NCI-H460 (cell line): Measurements from ENCODE around the gene RBM12. TPM values are rescaled to one million over a fixed set of nuclear protein-coding genes. Genes with fewer than 3 reads are reported as not detected.
"Not testable (repeated sequence)": the region's sequence is repeated elsewhere in the genome, so short reads cannot be mapped to it uniquely, and the experiment has no call there.

ENCODE experiments used
- DNase-seq: peaks from one replicate; pipeline ENCODE4 v3.0.0-alpha.2; 2016; ENCODE audit warnings: low read depth; ENCODE audit errors: extremely low read depth
- total RNA-seq: library from RNA; depleted of rRNA; stranded (reverse); fragments of >200 nt; shearing (Covaris generic); gene quantifications from 2 replicates; pipeline ENCODE4 v1.2.3, GENCODE V29; 2014

Gene RBM12
- total RNA-seq, 1 experiment from 2014 or later = 64.0 TPM

DNA sequence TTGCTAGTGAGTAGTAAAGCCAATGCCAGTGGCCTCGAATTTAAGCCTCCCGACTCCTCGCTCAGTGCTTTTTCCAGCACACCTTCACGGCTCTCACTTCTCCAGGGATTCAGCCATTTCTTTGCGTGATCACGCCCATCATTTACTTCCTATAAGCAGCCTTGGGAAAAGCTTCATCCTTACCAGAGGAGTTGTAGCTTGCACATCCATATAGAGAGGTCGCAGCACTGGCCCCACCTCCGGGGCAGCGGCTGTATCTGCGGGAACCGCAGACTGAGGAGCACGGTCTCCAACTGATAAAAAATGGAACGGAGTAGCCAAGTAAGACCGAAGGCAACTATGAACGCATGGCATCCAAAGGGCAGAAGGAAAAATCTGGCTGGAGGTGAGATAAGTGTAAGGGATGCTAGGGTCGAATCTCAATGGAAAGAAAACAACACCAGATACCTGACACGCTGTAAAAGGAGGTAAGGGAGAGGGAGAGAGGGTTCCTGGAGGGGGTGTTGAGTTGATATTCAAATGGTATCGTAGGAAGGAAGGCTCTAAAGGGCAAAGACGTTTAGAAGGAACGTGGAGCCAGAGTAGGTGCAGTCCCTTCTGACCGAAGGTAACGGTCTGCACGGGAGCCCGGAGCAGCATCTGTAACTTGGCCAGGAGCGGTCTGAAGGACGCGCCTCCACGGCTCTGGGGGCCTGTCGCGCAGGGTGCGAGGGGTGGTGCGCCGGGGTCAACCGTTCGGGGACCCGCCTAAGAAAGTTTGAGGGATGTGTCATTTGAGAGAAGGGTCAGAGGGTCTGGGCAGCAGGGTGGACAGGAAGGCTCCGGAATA is 33.8 kb upstream of the RBM12 start:
- no peak for DNase-seq

DNA sequence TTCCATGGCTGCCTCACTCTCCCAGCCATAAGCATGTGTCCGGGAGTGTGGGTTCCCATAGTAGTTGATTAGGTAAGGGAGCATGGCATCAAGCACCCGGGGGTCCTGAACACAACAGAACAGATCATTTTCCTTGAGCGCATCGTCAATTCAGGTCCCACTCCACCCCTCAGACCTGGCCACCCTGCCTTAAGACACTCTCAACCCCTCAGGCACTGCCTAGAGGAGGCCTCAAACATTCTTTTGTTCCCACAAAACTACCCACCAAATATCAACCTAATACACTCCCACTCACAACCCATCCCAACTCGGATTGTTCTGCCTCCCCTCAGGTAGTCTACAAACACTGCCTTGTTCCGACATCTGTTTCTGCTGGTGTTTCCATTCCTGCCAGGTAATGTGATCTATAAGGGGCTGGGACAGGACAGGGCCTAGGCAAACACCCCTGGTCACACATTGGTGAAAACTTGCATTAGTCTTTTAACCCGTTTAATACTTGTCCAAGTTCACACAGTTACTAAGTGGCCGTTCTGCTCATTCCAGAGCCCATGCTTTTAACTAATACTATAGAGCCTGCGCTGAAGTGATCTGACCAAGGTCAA is 33.1 kb upstream of the RBM12 start:
- DNase-seq = no peak

DNA sequence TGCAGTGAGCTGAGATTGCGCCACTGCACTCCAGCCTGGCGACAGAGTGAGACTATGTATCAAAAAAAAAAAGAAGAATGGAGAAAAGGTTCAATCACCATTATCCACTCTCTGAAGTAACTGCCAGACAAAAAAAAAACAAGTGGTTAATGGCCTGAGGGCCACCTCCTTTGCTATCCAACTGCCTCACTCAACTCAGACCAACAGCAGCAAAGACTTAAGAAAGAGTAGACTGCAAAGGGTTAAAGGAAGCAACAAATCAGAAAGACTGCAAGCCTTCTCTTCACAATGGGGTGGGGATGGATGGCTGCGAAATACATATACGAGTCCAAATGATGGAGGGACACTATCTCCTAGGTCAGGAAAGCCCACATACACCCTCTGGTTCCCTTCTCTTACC is 31.3 kb upstream of the RBM12 start:
- no peak for DNase-seq

DNA sequence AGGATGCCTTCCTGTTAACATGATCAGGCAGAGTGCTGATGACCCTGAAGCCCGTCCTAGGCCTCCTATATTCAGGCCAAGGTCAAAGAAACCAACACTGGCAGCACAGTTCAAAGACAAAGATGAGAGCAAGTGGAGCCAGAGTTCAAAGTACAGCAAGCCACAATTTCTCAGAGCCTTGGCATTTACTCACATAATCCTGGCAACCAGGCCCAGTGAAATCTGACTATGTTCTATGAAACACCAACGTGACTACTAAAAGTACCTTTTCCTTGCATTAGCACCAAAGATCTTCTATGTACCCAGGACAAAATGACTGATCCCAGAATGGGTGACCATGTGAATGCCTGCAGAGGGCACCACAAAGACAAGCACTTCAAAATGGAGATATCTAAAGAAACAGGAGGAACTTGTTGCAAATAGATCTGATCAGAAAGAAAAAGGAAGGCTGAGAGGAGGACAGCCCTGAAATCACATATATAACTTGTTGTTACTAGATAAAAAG is 30.6 kb upstream of the RBM12 start:
- DNase-seq = no peak

DNA sequence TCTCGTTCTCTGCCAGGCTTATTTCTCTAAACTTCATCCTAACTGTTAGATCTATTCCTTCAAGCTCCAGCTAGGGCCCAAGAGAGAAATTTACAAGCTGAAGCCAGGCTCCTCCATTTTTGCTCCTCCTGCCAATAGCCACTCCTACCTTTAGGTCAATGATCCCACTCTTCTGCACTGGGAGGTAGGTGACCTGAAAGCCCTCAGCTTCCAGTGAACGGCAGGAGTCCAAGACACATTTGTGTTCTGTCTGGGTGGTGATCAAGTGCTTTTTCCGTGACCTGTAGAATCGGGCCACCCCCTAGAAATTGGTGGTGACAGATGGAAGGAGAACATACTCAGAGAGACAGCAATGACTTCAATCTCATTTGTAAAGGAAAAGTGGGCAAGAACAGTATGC is 25.6 kb upstream of the RBM12 start:
- no peak for DNase-seq

DNA sequence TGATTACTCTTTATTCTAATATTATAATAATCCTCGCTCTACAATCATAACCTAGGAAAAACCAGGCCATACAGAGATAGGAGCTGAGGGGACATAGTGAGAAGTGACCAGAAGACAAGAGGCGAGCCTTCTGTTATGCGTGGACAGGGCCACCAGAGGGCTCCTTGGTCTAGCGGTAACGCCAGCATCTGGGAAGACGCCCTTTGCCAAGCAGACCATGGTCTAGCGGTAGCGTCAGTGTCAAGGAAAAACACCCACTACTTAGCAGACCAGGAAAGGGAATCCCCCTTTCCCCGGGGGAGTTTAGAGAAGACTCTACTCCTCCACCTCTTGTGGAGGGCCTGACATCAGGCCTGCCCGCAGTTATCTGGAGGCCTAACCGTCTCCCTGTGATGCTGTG is 22.2 kb upstream of the RBM12 start:
- DNase-seq = not testable (repeated sequence)

DNA sequence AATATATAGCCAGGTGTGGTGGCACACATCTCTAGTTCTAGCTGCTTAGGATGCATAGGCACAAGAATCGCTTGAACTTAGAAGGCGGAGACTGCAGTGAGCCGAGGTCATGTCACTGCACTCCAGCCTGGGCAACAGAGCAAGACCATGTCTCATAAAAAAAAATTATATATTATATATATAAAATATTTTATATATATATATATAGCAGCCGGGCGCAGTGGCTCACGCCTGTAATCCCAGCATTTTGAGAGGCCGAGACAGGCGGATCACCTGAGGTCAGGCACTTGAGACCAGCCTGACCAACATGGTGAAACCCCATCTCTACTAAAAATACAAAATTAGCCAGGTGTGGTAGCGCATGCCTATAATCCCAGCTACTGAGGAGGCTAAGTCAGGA is 20.7 kb upstream of the RBM12 start:
- DNase-seq = not testable (repeated sequence)

DNA sequence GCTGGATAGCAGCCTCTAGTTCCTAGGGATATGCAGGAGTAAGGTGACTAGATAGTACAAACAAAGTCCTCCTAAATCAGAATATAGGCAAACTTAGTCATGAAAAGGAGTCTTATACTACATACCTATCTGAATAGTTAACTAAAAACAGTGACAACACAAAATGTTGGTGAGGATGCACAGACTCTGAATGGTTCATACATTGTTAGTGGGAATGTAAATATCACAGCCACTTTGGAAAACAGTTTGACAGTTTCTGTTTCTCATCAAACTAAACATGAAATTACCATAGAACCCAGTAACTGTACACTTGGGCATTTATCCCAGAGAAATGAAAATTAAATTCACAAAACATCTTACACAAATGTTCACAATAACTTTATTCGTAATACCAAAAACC is 17.3 kb upstream of the RBM12 start:
- no peak for DNase-seq

DNA sequence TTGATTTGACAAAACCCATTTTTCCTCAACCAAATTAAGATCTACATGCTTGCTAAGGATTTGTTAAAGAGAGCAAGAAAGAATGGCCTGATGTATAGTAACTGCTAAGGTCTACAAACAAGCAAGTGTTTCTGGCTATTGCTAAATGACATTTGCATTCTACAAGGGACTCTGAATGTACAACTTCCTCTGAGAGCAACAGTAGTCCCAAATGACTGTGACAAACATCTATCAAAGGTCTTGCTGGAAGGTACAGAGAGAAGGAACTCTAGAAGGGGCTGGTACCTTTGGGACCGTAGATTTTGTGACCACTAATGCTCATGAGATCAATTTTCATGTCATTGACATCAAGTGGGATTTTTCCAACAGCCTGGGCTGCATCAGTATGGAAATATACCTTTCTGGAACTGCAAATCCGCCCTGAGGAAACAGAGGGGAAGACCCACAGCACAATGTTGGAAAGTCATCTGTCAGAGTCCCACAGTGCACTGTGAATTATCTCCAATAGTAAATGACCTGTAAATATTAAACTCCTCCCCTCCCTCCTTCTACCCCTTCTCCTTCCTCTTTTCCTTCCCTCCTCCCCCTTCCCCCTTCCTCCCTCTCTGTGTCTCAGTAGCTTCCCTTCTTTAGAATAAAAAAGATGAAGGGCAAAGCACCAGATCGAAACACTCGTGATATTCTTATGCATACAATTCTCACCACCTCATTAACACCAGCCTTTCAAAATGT is 15.9 kb upstream of the RBM12 start:
- DNase-seq = no peak

DNA sequence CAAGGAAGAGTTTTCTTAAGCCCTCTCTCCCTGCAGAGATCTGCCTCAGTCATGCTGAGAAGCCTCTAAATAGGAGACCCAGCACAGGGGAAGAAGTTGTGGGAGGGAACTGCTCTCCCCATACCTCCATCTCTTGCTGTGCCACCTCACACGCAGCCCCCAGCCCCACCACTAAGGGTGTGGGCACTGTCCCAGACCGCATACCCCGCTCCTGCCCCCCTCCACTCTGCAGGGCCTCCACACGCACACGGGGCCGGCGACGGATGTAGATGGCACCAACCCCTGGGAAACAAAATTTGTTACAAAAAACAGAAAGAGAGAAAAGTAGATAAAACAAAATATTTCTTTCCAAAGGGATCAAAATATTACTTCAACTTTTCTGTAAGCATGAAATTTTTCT is 10.2 kb upstream of the RBM12 start:
- no peak for DNase-seq

DNA sequence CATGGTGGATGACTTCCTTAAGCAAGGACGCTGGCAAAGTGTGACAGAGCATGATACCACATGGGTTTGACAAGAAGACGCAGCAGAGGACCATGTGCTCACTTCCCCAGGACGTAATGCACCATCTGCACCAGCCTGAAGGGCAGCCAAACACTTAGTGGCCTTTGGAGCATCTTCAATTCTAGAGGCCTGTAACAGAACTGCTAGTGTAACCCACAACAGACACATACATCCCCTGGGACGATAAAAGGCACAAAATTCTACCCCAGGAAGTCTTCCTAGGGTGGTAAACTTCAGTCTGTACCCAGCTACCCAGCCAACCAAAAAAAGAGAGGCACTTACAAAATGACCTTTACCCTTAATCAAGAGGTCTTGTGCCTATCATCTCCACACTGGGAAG is 9.2 kb upstream of the RBM12 start:
- DNase-seq = no peak

DNA sequence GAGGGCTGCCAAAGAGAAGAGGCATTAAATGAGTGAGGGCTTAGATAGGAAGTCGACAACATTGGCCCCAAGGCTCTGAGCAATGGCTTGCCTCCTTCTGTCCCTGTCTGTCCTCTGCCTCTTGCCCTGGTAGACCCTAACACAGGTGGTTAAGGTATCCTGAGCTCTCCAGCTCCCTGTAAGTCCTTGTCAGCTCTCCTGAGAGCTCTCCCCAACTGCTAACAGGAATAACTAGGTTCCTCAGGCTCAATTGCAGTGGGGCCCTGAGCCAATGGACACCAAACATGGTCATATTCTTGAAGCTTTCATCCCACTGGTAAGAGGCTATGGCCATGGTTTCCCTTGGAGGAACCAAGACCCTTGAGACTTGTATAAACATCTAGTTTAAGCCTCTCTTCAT is 5.0 kb upstream of the RBM12 start:
- no peak for DNase-seq

DNA sequence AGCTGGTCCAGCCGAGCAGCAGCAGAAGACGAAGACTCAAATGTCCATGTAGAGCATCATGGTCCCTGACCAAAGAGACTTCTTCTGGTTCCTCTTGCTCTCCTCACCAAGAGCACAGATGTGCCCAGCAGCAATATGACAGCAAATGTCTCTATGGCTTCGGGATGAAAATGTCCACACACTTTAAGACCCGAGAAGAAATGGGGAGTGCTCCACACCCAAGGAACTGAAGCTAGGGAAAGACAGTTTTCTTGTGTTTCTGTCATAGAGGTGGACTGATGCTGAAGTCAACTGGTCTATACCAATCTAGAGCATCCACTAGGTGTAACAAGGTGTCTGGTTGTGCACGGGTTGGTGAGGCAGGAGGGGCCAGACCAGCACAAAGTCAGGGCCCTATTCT is 4.5 kb upstream of the RBM12 start:
- no peak for DNase-seq

DNA sequence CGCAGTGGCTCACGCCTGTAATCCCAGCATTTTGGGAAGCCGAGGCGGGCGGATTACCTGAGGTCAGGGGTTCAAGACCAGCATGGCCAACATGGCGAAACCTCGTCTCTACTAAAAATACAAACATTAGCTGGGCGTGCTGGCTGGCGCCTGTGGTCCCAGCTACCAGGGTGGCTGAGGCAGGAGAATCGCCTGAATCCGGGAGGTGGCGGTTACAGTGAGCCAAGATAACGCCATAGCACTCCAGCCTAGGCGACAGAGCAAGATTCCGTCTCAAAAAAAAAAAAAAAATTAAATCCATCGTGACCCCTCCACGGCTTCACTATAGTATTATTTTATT is 1.2 kb upstream of the RBM12 start:
- no peak for DNase-seq

DNA sequence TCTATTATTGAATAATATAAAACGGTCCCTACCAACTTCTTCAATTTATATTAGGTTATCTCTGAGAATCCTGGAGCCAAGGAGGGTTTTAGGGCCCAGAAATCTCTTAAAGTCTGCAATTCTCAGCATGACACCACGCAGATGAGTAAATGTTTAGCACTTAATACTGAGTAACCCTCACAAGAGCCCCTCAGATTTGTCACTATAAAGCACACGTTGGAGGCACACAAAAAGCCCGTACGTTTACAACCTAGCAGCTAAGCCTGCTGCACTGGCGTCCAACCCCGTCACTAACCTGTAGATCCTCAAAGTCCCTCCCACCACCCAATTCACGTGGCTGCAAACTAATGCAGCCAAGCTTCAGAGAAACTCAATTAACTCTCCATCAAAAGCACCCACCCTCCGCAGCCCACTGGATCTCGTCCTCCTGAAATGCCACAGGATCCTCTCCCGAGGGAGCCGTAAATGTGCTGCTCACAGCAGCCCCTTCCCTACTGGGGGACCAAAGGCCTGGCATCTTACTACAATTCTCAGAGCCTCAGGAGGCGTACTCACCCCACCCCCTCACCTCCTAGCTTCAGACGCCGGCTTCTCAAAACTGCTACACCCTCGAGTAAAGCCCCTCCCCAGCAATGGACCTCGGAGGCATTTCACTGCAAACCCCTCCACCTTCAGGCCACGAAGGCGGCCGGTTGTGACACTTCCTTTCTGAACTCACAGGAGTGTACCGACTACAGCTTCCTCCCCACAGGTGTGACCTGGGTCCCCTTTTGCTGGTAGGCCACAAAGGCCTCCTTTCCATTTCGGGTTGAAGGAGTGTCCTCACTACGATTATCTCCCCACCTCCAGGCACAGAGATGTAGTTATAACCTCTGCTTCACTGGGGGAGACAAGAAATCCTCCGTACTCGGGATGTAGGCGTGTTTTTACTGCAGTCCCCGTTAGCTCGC is 909 bp downstream of the RBM12 start:
- DNase-seq = peak; percentile 6

DNA sequence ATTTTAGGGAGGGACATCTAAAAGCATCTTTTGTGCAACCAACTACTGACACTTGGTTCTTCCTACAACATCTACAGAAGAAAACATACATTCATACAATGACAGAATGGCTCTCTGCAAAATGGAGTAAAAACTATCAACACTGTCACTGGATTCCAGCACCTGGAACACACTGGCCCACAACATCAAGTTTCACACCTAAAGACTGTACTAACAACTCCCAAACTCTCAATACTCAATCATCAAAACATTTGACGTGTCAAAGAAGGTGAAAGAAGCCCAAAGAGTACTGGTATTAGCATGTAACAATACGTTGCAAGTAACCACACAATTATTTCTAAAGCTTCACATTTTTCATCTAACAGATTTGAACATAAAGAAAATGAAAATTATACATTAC is 2.1 kb downstream of the RBM12 start:
- no peak for DNase-seq

DNA sequence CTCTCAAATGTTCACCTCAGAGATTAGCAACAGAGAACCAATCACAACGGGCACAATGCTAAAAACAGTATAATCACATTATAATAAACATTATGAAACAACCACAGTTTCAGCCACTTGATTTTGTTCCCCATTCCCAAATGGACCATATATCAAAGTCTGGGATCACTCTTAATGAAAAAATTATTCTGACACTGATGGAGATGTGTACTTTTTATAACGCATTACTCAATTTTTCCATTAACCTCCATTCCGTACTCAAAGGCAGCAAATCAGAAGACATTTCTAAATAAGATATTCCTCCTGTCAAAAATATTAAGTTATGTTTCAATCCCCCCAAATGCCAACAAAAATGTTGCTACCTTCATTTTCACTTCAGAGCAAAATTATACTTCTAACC is 2.8 kb downstream of the RBM12 start:
- DNase-seq = no peak

DNA sequence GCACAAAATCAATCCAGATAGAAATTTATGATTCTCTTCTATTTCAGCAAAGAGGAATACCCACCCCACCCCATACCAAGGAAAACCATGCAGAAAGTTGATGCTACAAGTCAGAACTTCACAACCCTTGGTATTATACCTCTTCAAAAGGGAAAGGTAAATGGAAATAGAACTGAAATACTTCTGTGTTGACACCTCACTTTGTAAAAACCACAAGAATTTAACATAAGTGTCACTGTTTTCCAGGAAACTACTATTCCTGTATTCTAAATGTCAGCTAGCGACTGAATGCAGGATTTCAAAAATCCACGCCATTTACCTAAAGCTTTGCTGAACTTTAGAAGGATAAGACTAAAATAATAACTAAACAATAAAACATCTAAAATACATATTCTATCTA is 3.6 kb downstream of the RBM12 start:
- DNase-seq = no peak

DNA sequence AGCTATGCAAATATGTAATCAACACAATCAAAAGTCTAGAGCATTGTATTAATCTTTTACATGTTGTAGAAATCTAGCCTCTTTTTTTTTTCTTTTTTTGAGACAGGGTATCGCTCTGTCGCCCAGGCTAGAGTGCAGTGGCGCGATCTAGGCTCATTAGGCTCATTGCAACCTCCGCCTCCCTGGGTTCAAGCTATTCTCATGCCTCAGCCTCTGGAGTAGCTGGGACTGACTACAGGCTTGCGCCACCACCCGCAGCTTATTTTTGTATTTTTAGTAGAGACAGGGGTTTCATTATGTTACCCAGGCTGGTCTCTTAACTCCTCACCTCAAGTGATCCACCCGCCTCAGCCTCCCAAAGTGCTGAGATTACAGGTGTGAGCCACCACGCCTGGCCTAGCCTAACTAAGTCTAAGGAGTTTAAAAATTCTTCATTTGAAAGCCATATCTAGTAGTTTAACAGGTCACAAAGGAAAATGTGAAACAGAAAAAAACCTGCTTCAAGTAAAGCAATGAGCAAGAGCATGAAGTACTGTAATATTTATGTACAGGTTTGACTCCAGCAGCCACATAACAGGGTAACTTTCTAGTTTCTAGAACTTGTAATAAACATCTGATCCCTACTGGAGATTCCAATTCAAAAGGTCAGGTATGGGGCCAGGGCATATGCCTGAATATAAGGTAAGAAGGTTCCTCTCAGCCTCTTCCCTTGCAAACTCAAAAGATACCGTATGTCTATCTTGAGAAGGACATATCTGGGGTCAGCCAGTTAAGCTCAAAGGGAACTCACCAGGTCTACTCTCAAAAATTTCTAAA is 4.4 kb downstream of the RBM12 start:
- no peak for DNase-seq

DNA sequence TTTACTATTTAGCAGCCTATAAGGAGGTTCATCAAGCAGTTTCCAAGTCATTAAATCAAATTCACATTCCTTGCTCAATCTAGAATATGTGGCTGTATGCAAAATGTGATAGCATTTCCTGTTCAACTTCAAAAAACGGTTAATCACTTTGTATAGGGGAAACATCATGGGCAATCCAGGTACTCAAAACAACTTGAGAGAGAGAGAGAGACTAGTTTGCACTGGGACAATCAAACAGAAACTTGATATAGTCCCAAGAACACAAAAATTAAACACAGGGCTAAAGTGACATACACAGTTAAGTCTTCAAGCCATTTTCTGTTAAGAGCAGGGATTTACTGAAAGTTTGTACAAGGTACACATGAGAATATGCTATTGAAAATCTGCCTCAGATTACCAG is 7.4 kb downstream of the RBM12 start:
- no peak for DNase-seq
